HCT116 (cell line): Measurements from ENCODE around the gene CCRL2. TPM values are rescaled to one million over a fixed set of nuclear protein-coding genes. Genes with fewer than 3 reads are reported as not detected.

Experiments used
- ATAC-seq: fragments of 200-7000 bp; cut with Tn5 transposase; 2 replicates; pipeline ENCODE4 v1.9.1; 2020; ENCODE audit warnings: mild to moderate bottlenecking, moderate library complexity
- BruUV-seq: library from RNA; stranded (reverse); fragments of 400-500 nt; replicated peaks from 2 replicates; lab custom pipeline; 2021; lab: Mats Ljungman, UMichigan
- CTCF ChIA-PET: fragments of 300-600 bp; sonication (Branson Sonifier 250); formaldehyde crosslinking; loops from one replicate; lab custom pipeline; 2021; ENCODE audit warnings: antibody characterized with exemption; lab: Charles Lee
- POLR2A ChIA-PET: fragments of 300-600, 350-600 bp; sonication (Branson Sonifier 250); formaldehyde crosslinking; loops from one replicate; lab custom pipeline; 2021; ENCODE audit warnings: antibody characterized with exemption; lab: Charles Lee
- RAD21 ChIA-PET, 2 experiments: fragments of 300-600 bp; sonication (Branson Sonifier 250); formaldehyde crosslinking; loops; one replicate each; lab custom pipeline; 2023; ENCODE audit warnings: low total read pairs in 2 of 2; ENCODE audit not compliant: uncharacterized antibody in 2 of 2, unreplicated experiment in 2 of 2, low non-redundant PET in 1 of 2; lab: Charles Lee
- DNase-seq: peaks from one replicate; pipeline ENCODE4 v3.0.0-alpha.2; 2010; ENCODE audit warnings: low read depth, low spot score
- H2AFZ ChIP-seq: fragments of 200-600 bp; shearing (Covaris generic), sonication (generic); 2 replicates; pipeline ENCODE4 v1.6.1; 2017; ENCODE audit warnings: low read depth, mixed run types, mixed read lengths, antibody characterized with exemption, low read length; ENCODE audit not compliant: poor library complexity, severe bottlenecking
- H3K27ac ChIP-seq: 2 replicates; pipeline ENCODE4 v1.5.1; 2012; ENCODE audit warnings: low read depth, low read length
- H3K27me3 ChIP-seq: fragments of 200-600 bp; sonication (generic); 2 replicates; pipeline ENCODE4 v1.6.1; 2016; ENCODE audit warnings: mixed run types, low read length, mixed read lengths; ENCODE audit not compliant: insufficient read depth
- H3K36me3 ChIP-seq, 2 experiments: fragments of 200-500 bp in 1 of 2; fragments of 200-600 bp in 1 of 2; sonication (Bioruptor generic) in 1 of 2; sonication (generic) in 1 of 2; 2 replicates each; pipeline versions ENCODE4 v1.5.1 to v1.6.1; 2014 to 2016; ENCODE audit warnings: low read length in 2 of 2, inconsistent platforms in 1 of 2, mixed read lengths in 1 of 2, mixed run types in 1 of 2; ENCODE audit not compliant: insufficient read depth in 2 of 2, control insufficient read depth in 1 of 2
- H3K4me1 ChIP-seq, 2 experiments: fragments of 200-600 bp in 1 of 2; sonication (generic) in 1 of 2; 2 replicates each; pipeline versions ENCODE4 v1.5.1 to v1.6.1; 2012 to 2017; ENCODE audit warnings: low read length in 2 of 2, inconsistent platforms in 1 of 2, mild to moderate bottlenecking in 1 of 2, mixed read lengths in 1 of 2, mixed run types in 1 of 2, moderate library complexity in 1 of 2; ENCODE audit not compliant: insufficient read depth in 2 of 2, control insufficient read depth in 1 of 2
- H3K4me2 ChIP-seq: fragments of 200-600 bp; sonication (generic); 2 replicates; pipeline ENCODE4 v1.6.1; 2017; ENCODE audit warnings: mixed run types, low read length, mixed read lengths
- H3K4me3 ChIP-seq, 2 experiments: fragments of 200-600 bp in 1 of 2; sonication (generic) in 1 of 2; replicated peaks in 1 of 2; 2 replicates each; pipeline ENCODE4 v1.5.1; 2011 to 2016; ENCODE audit warnings: low read length in 2 of 2, control low read depth in 1 of 2, low read depth in 1 of 2, mild to moderate bottlenecking in 1 of 2, mixed read lengths in 1 of 2, mixed run types in 1 of 2
- H3K79me2 ChIP-seq: fragments of 200-600 bp; sonication (generic); 2 replicates; pipeline ENCODE4 v1.6.1; 2017; ENCODE audit warnings: mild to moderate bottlenecking, mixed run types, low read length, moderate library complexity, mixed read lengths; ENCODE audit not compliant: insufficient read depth
- H3K9ac ChIP-seq: fragments of 200-600 bp; sonication (generic); 2 replicates; pipeline ENCODE4 v1.6.1; 2016; ENCODE audit warnings: low read length, mixed read lengths
- H3K9me2 ChIP-seq: fragments of 200-600 bp; sonication (generic), shearing (Covaris generic); 2 replicates; pipeline ENCODE4 v1.6.1; 2017; ENCODE audit warnings: mixed run types, mild to moderate bottlenecking, moderate library complexity; ENCODE audit not compliant: insufficient read depth
- H3K9me3 ChIP-seq, 2 experiments: fragments of 200-500 bp in 1 of 2; fragments of 200-600 bp in 1 of 2; sonication (Bioruptor generic) in 1 of 2; sonication (generic) in 1 of 2; 2 replicates each; pipeline ENCODE4 v1.6.1; 2014 to 2017; ENCODE audit warnings: low read length in 2 of 2, mixed read lengths in 2 of 2, inconsistent platforms in 1 of 2, low read depth in 1 of 2, mild to moderate bottlenecking in 1 of 2, mixed run types in 1 of 2, moderate library complexity in 1 of 2; ENCODE audit not compliant: control insufficient read depth in 1 of 2, insufficient read depth in 1 of 2
- H4K20me1 ChIP-seq: fragments of 200-600 bp; sonication (generic), shearing (Covaris generic); 2 replicates; pipeline ENCODE4 v1.6.1; 2017; ENCODE audit warnings: mixed run types, mild to moderate bottlenecking, moderate library complexity; ENCODE audit not compliant: insufficient read depth
- POLR2A ChIP-seq: IDR thresholded peaks from 2 replicates; pipeline ENCODE4 v1.7.0; 2011; ENCODE audit warnings: borderline replicate concordance; ENCODE audit not compliant: insufficient read depth, insufficient read length; ENCODE audit errors: extremely low read depth
- RAD21 ChIP-seq: IDR thresholded peaks from 2 replicates; pipeline ENCODE4 v1.6.1; 2012; ENCODE audit warnings: low read depth, mild to moderate bottlenecking
- intact Hi-C: fragments of 100-400 bp; cut with micrococcal nuclease; formaldehyde crosslinking; loops from 2 replicates; pipeline ENCODE4 v1.10.0; 2022
- total RNA-seq: library from RNA; stranded (reverse); gene quantifications from one replicate; pipeline ENCODE4 v1.2.1, GENCODE V29; 2021; ENCODE audit not compliant: unreplicated experiment

The CCRL2 gene
- total RNA-seq, 1 experiment from 2014 or later, result not detected

DNA sequence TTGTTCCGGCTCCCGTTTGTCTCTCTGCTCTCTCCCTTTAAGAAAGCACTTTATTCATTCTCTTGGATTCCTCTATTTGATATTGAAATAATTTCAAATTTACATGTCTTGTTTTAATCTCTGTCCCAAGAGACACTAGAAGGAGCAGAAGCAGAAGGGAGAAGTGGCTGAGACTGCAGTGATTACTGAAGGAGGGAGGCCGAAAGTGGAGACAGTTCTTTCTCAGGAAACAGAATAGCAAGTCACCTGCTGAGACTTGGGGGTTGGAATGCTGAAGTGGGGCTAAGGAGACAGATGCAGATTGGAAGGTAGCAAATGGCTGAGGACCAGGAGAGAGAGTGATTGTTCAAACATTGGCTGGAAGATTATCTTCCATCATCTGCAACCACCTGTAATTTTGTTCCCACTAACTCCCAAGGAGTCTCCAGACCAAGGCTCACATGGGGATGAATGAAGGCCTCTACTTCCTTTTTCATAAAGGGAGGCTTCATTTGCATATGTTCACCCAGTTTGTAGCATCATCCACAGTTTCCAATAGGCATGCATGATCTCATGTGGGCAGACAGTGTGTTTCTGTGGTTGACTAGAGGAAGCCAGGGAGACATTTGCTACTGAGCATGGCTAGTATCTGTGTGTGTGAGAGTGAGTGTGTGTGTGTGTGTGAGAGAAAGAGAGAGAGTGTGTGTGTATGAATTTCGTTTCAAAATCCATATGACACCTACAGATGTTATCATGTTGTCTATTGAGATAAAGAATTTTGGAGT, 33.7 kb downstream of the CCRL2 start:
- intact Hi-C loops, result no loop called here
- Histone ChIP-seq H3K9me2 (no peaks in the 10 kb centered on the region), H2AFZ (no peak overlapping the region), H3K27ac (no peak overlapping the region), H3K4me2 (no peak overlapping the region), H4K20me1 (no peaks in the 10 kb centered on the region), H3K27me3 (no peaks in the 10 kb centered on the region), H3K9ac (no peak overlapping the region), H3K36me3 (no peaks in the 10 kb centered on the region), H3K4me3 (no peak overlapping the region), H3K4me1 (no peaks in the 10 kb centered on the region), H3K79me2 (no peaks in the 10 kb centered on the region), H3K9me3 (no peaks in the 10 kb centered on the region)
- POLR2A ChIA-PET, result no interaction called here
- TF ChIP-seq POLR2A, result no peak
- no peak for DNase-seq
- BruUV-seq, result no TSS peak
- CTCF ChIA-PET, result no interaction called here
- RAD21 ChIA-PET, result no interaction called here
- ATAC-seq, result no peak

DNA sequence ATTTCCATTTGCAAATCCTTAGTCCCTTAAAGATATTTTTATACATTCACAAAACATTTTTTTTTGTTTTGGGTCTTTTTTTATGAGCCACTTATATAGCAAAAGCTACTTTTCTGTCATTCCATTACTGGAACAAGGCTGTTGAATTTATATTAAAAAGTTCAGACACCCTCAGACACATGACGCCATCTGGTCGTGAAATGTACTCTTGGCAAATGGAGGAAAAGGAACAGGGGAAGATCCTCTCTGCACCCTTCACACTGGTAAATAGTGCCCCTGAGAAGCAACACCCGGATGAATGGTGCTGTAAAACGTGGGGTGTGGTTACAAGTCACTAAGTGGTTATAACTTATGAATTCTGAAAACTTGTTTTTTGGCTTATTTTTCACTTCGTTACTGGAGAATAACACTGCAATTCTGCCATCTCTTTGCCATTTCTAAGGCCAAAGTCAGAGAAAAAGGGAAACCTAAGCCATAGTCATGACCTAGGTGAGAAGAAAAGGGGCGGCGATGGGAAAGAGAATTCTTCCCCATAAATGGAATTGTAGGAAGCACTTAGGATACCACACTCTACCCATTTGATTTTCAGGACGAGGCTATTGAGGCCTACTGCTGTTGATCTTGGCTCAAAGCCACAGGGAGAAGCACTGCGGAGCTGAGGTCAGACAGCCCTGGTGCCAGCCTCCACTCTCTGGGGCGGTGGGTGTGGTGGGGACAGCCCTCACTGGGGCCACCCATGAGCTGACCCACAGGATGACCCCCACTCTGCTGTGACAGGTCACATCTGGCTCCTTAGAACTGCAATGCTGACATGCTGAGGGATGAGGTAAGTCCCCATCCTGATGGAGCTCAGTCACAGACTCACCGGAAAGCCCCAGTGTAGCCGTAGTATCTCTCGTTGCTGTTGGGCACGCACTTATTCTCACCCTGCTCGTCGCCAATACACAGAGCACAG, 35.8 kb downstream of the CCRL2 start:
- Histone ChIP-seq H2AFZ (no peak overlapping the region), H3K9me3 (no peaks in the 10 kb centered on the region), H4K20me1 (no peaks in the 10 kb centered on the region), H3K79me2 (no peaks in the 10 kb centered on the region), H3K9me2 (no peaks in the 10 kb centered on the region), H3K36me3 (no peaks in the 10 kb centered on the region), H3K27me3 (no peaks in the 10 kb centered on the region; the same call in 1 of the 2 replicates), H3K4me2 (no peak overlapping the region)
- no peak for DNase-seq
- RAD21 ChIA-PET, result no interaction called here
- TF ChIP-seq RAD21, result no peak
- TF ChIP-seq, all 23 proteins: peak for 0
- no TSS peak for BruUV-seq
- Histone ChIP-seq H3K9ac (no peak overlapping the region), H3K27ac (no peak overlapping the region), H3K4me3 (no peak overlapping the region), H3K4me1 (no peaks in the 10 kb centered on the region)
- ChIA-PET CTCF (no interaction called here), POLR2A (no interaction called here)
- intact Hi-C loops, result no loop called here
- no peak for ATAC-seq
